Measurements from ENCODE around the gene SPRED2.

GRCh38 chr2:65351234-65351947 lies 81.0 kb downstream of the SPRED2 start:
- no peak for TF ChIP-seq CTCF (IDR thresholded peaks at IDR 0.05; ENCODE audit: borderline replicate concordance, extremely low read depth, low read length, poor library complexity, severe bottlenecking)
- TF ChIP-seq EZH2 (IDR thresholded peaks at IDR 0.05; ENCODE audit: borderline replicate concordance, low read depth, low read length, severe bottlenecking): no peak

Measured in DND-41 (cell line).